ENCODE measurements around the gene OR52E6.

OR52E6 gene

DNA sequence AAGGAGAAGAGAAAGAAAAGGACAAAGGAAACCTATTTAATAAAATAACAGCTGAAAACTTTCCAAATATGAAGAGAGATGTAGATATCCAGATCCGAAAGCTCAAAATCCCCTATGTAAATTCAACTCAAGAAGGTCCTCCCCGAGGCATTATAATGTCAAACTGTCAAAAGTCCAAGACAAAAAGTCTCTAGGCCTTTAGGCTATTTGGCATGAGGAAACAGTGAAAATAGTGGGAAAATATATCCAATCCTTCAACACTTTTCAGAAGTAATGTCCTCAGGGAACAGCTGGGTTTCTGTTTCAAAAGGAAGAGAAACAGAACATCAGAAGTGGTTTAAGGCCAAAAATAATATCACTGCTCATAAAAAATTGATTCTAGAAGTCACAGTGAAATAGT, 36.9 kb upstream of the OR52E6 start:
- TF ChIP-seq, protein P1, sequence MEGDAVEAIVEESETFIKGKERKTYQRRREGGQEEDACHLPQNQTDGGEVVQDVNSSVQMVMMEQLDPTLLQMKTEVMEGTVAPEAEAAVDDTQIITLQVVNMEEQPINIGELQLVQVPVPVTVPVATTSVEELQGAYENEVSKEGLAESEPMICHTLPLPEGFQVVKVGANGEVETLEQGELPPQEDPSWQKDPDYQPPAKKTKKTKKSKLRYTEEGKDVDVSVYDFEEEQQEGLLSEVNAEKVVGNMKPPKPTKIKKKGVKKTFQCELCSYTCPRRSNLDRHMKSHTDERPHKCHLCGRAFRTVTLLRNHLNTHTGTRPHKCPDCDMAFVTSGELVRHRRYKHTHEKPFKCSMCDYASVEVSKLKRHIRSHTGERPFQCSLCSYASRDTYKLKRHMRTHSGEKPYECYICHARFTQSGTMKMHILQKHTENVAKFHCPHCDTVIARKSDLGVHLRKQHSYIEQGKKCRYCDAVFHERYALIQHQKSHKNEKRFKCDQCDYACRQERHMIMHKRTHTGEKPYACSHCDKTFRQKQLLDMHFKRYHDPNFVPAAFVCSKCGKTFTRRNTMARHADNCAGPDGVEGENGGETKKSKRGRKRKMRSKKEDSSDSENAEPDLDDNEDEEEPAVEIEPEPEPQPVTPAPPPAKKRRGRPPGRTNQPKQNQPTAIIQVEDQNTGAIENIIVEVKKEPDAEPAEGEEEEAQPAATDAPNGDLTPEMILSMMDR (conservative IDR thresholded peaks at IDR 0.05; ENCODE audit: control insufficient read depth, insufficient read depth, low read depth, low read length) = no peak
- no peak overlapping the region for H3K4me3 ChIP-seq (ENCODE audit: control insufficient read depth, low read depth, low read length)
- no peak for DNase-seq (ENCODE audit: low read depth)

DNA sequence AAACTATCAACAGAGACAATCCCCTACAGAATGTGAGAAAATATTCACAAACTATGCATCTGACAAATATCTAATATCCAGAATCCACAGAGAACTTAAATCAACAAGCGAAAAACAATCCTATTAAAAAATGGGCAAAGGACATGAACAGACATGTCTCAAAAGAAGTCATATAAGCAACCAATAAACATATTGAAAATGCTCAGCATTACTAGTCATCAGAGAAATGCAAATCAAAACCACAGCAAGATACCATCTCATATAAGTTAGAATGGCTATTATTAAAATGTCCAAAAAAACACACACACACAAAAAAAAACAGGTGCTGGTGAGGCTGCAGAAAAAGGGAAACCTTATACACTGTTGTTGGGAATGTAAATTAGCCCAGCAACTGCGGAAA, 24.1 kb upstream of the OR52E6 start:
- no peak overlapping the region for H3K4me3 ChIP-seq (ENCODE audit: control insufficient read depth, low read depth, low read length)
- TF ChIP-seq, protein P1 (conservative IDR thresholded peaks at IDR 0.05; ENCODE audit: control insufficient read depth, insufficient read depth, low read depth, low read length) = no peak
- DNase-seq (ENCODE audit: low read depth) = no peak

- TF ChIP-seq, protein P1 (conservative IDR thresholded peaks at IDR 0.05; ENCODE audit: control insufficient read depth, insufficient read depth, low read depth, low read length) = no peak
- no peak within 1 kb of the TSS for H3K4me3 ChIP-seq (ENCODE audit: control insufficient read depth, low read depth, low read length)
- DNase-seq (ENCODE audit: low read depth) = no peak
These were observed 15.9 kb upstream of the OR52E6 start, which contains the start of gene OR52E8 for GRCh38 chr11:5857590-5857989. Gene OR52E8 (minus strand): TSS chr11:5857690. CDS start chr11:5857690, 0 bp downstream.

DNA sequence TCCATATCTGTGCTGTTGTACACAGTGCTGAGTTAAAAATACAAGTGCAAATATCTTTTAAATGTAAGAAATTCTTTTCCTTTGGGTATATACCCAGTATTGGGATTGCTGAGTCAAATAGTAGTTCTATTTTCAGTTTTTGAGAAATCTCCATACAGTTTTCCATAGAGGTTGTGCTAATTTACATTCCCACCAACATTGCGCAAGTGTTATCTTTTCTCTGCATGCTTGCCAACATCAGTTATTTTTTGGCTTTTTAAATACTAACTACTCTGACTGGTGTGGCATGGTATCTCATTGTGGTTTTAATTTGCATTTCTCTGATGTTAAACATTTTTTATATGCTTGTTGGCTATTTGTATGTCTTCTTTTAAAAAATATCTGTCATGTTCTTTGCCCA, 9.3 kb upstream of the OR52E6 start:
- TF ChIP-seq, protein P1 (conservative IDR thresholded peaks at IDR 0.05; ENCODE audit: control insufficient read depth, insufficient read depth, low read depth, low read length) = no peak
- DNase-seq (ENCODE audit: low read depth) = no peak
- no peak overlapping the region for H3K4me3 ChIP-seq (ENCODE audit: control insufficient read depth, low read depth, low read length)

GRCh38 chr11:5847711-5848110, 6.0 kb upstream of the OR52E6 start:
- no peak overlapping the region for H3K4me3 ChIP-seq (ENCODE audit: control insufficient read depth, low read depth, low read length)
- DNase-seq (ENCODE audit: low read depth) = no peak
- TF ChIP-seq, protein P1 (conservative IDR thresholded peaks at IDR 0.05; ENCODE audit: control insufficient read depth, insufficient read depth, low read depth, low read length) = no peak

- H3K4me3 ChIP-seq (ENCODE audit: control insufficient read depth, low read depth, low read length) = no peak overlapping the region
- DNase-seq (ENCODE audit: low read depth) = no peak
- TF ChIP-seq, protein P1 (conservative IDR thresholded peaks at IDR 0.05; ENCODE audit: control insufficient read depth, insufficient read depth, low read depth, low read length) = no peak
These were observed 5.0 kb upstream of the OR52E6 start for GRCh38 chr11:5846701-5847100.

DNA sequence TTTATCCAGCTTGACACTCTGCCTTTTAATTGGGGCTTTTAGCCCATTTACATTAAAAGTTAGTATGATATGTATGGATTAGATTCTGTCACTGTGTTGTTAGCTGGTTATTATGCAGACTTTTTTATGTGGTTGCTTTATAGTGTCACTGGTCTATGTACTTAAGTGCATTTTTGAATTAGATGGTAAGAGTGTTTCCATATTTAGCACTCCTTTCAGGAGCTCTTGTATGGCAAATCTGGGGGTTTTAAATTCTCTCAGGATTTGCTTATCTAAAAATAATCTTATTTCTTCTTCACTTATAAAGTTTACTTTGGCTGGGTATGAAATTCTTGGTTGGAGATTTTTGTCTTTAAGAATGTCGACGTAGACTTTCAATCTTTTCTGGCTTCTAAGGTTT, 4.0 kb downstream of the OR52E6 start:
- no peak overlapping the region for H3K4me3 ChIP-seq (ENCODE audit: control insufficient read depth, low read depth, low read length)
- TF ChIP-seq, protein P1 (conservative IDR thresholded peaks at IDR 0.05; ENCODE audit: control insufficient read depth, insufficient read depth, low read depth, low read length) = no peak
- DNase-seq (ENCODE audit: low read depth) = no peak

Measured in fibroblast of mammary gland (primary cell).